GM23338 (cell line): ENCODE measurements around the gene GLT6D1. TPM values are rescaled to one million over a fixed set of nuclear protein-coding genes. Genes with fewer than 3 reads are reported as not detected.
A peak's percentile ranks its signal among the peaks of the same experiment; 100 is the strongest.

ENCODE experiments used
- ATAC-seq: fragments of 200-7000 bp; cut with Tn5 transposase; 3 replicates; pipeline ENCODE4 v1.9.1; 2020
- DNase-seq: peaks from one replicate; pipeline ENCODE4 v3.0.0-alpha.2; 2015; ENCODE audit warnings: low spot score
- H2AFZ ChIP-seq: fragments of 200-600 bp; sonication (generic); 2 replicates; pipeline ENCODE4 v1.8.0; 2016; ENCODE audit warnings: antibody characterized with exemption, mild to moderate bottlenecking, moderate library complexity
- H3F3A ChIP-seq: fragments of 200-600 bp; sonication (generic); replicated peaks from 2 replicates; pipeline ENCODE4 v1.8.0; 2017; ENCODE audit warnings: antibody characterized with exemption, mixed run types, low read depth
- H3K27ac ChIP-seq: fragments of 200-600 bp; sonication (generic); 2 replicates; pipeline ENCODE4 v1.6.1; 2016; ENCODE audit warnings: low read depth
- H3K27me3 ChIP-seq: fragments of 200-600 bp; sonication (generic); 2 replicates; pipeline ENCODE4 v1.8.0; 2016; ENCODE audit warnings: mild to moderate bottlenecking, mixed run types, moderate library complexity; ENCODE audit not compliant: insufficient read depth
- H3K36me3 ChIP-seq: fragments of 200-600 bp; sonication (generic); 2 replicates; pipeline ENCODE4 v1.8.0; 2016; ENCODE audit warnings: mild to moderate bottlenecking; ENCODE audit not compliant: insufficient read depth
- H3K4me1 ChIP-seq: fragments of 200-600 bp; sonication (generic); 2 replicates; pipeline ENCODE4 v1.8.0; 2016; ENCODE audit warnings: mild to moderate bottlenecking, moderate library complexity; ENCODE audit not compliant: insufficient read depth
- H3K4me2 ChIP-seq: fragments of 200-600 bp; sonication (generic); 2 replicates; pipeline ENCODE4 v1.7.1; 2017; ENCODE audit warnings: mixed run types
- H3K4me3 ChIP-seq: fragments of 200-600 bp; sonication (generic); 2 replicates; pipeline ENCODE4 v1.6.1; 2016; ENCODE audit warnings: mixed run types
- H3K79me2 ChIP-seq: fragments of 200-600 bp; sonication (generic); replicated peaks from 2 replicates; pipeline ENCODE4 v1.8.0; 2017; ENCODE audit warnings: mild to moderate bottlenecking; ENCODE audit not compliant: insufficient read depth
- H3K9me2 ChIP-seq: fragments of 200-600 bp; sonication (generic); 2 replicates; pipeline ENCODE4 v1.8.0; 2017; ENCODE audit not compliant: insufficient read depth
- H4K20me1 ChIP-seq: fragments of 200-600 bp; sonication (generic); replicated peaks from 2 replicates; pipeline ENCODE4 v1.8.0; 2017; ENCODE audit warnings: mild to moderate bottlenecking; ENCODE audit not compliant: insufficient read depth
- H3K27ac Mint-ChIP-seq: 2 replicates; pipeline ENCODE4 v1.8.0; 2020; ENCODE audit warnings: inconsistent platforms, mild to moderate bottlenecking, moderate library complexity, mixed read lengths
- H3K27me3 Mint-ChIP-seq: 3 replicates; pipeline ENCODE4 v1.8.0; 2022; ENCODE audit warnings: low read depth, mild to moderate bottlenecking, moderate library complexity, mixed read lengths, inconsistent platforms; ENCODE audit not compliant: insufficient read depth, poor library complexity
- H3K36me3 Mint-ChIP-seq: 3 replicates; pipeline ENCODE4 v1.8.0; 2021; ENCODE audit warnings: low read depth, mild to moderate bottlenecking, inconsistent platforms, moderate library complexity, mixed read lengths
- H3K4me1 Mint-ChIP-seq: 3 replicates; pipeline ENCODE4 v1.8.0; 2020; ENCODE audit warnings: mild to moderate bottlenecking, inconsistent platforms, mixed read lengths
- H3K4me3 Mint-ChIP-seq: 3 replicates; pipeline ENCODE4 v1.8.0; 2021; ENCODE audit warnings: moderate library complexity, mild to moderate bottlenecking, inconsistent platforms, mixed read lengths
- H3K9me3 Mint-ChIP-seq: 3 replicates; pipeline ENCODE4 v1.8.0; 2020; ENCODE audit warnings: moderate library complexity, mild to moderate bottlenecking, inconsistent platforms, mixed read lengths
- CTCF ChIP-seq, 2 experiments: fragments of 200-600 bp in 1 of 2; sonication (generic) in 1 of 2; conservative IDR thresholded peaks; 2 replicates each; pipeline versions ENCODE4 v1.5.1 to v1.6.1; 2016 to 2017; ENCODE audit warnings: antibody characterized with exemption in 2 of 2, low read depth in 2 of 2, mild to moderate bottlenecking in 2 of 2, moderate library complexity in 1 of 2
- ETS1 ChIP-seq: IDR thresholded peaks from 2 replicates; pipeline ENCODE4 v1.6.1; 2016; ENCODE audit warnings: antibody characterized with exemption
- EZH2 ChIP-seq: fragments of 200-600 bp; sonication (generic); IDR thresholded peaks from one replicate; pipeline ENCODE4 v1.8.0; 2017; ENCODE audit warnings: antibody characterized with exemption, mild to moderate bottlenecking, low read depth; ENCODE audit not compliant: unreplicated experiment
- JUNB ChIP-seq: IDR thresholded peaks from one replicate; pipeline ENCODE4 v1.6.1; 2016; ENCODE audit warnings: antibody characterized with exemption; ENCODE audit not compliant: unreplicated experiment
- NANOG ChIP-seq: IDR thresholded peaks from 2 replicates; pipeline ENCODE4 v1.6.1; 2016; ENCODE audit warnings: antibody characterized with exemption, borderline replicate concordance
- POLR2AphosphoS5 ChIP-seq: IDR thresholded peaks from 2 replicates; pipeline ENCODE4 v1.6.1; 2016; ENCODE audit warnings: antibody characterized with exemption, low read depth
- STAT1 ChIP-seq: IDR thresholded peaks from one replicate; pipeline ENCODE4 v1.6.1; 2016; ENCODE audit warnings: antibody characterized with exemption; ENCODE audit not compliant: unreplicated experiment
- ZNF331 ChIP-seq: fragments of 250-450 bp; sonication (Bioruptor Pico); IDR thresholded peaks from 2 replicates; pipeline ENCODE4 v1.5.0; 2020; ENCODE audit warnings: low read depth, mild to moderate bottlenecking, moderate library complexity
- polyA plus RNA-seq: library from polyadenylated mRNA; unstranded; fragments of >200 nt; fragmentation: Nextera tagmentation; extraction: Ambion mirVana; gene quantifications from 2 replicates; pipeline ENCODE4 v1.2.1, GENCODE V29; 2016
- total RNA-seq: library from RNA; depleted of rRNA; stranded (reverse); fragments of >200 nt; shearing (Covaris generic); gene quantifications from 2 replicates; pipeline ENCODE4 v1.2.3, GENCODE V29; 2014

Gene GLT6D1
- total and polyA plus RNA-seq, 2 experiments from 2014 or later: not detected

GRCh38 chr9:135661816-135662560 lies 22.6 kb upstream of the GLT6D1 start:
- H2AFZ ChIP-seq: peak overlapping the region; percentile 72; the same call in 1 of the 2 replicates
- Mint-ChIP-seq H3K4me1 (peaks cover 6% of the 10 kb centered on the region), H3K27me3 (peaks cover 3% of the 10 kb centered on the region), H3K4me3 (no peak overlapping the region), H3K9me3 (peaks cover 9% of the 10 kb centered on the region; the same call in 2 of the 3 replicates), H3K36me3 (no peaks in the 10 kb centered on the region), H3K27ac (no peak overlapping the region)
- no peaks in the 10 kb centered on the region for H4K20me1 ChIP-seq
- H3K4me1 ChIP-seq: no peaks in the 10 kb centered on the region; the same call in 1 of the 2 replicates
- H3K36me3 ChIP-seq: no peaks in the 10 kb centered on the region
- no peak overlapping the region for H3K4me2 ChIP-seq
- H3K9me2 ChIP-seq: no peaks in the 10 kb centered on the region
- no peaks in the 10 kb centered on the region for H3F3A ChIP-seq
- H3K79me2 ChIP-seq: no peaks in the 10 kb centered on the region
- H3K4me3 ChIP-seq: no peak overlapping the region
- no peaks in the 10 kb centered on the region for H3K27me3 ChIP-seq
- no peak overlapping the region for H3K27ac ChIP-seq
- ATAC-seq (no peak), DNase-seq (no peak)
- TF ChIP-seq NANOG (no peak), POLR2AphosphoS5 (no peak)

- Mint-ChIP-seq H3K27ac (no peak overlapping the region), H3K4me3 (no peak overlapping the region), H3K9me3 (peaks cover 18% of the 10 kb centered on the region), H3K4me1 (peaks cover 6% of the 10 kb centered on the region), H3K27me3 (peaks cover 1% of the 10 kb centered on the region), H3K36me3 (peaks cover 5% of the 10 kb centered on the region)
- Histone ChIP-seq H3F3A (no peaks in the 10 kb centered on the region), H3K27me3 (no peaks in the 10 kb centered on the region), H3K4me2 (no peak overlapping the region), H3K27ac (no peak overlapping the region), H3K79me2 (no peaks in the 10 kb centered on the region), H3K9me2 (no peaks in the 10 kb centered on the region), H3K36me3 (no peaks in the 10 kb centered on the region), H4K20me1 (no peaks in the 10 kb centered on the region), H3K4me1 (no peaks in the 10 kb centered on the region; the same call in 1 of the 2 replicates), H2AFZ (no peak overlapping the region), H3K4me3 (no peak overlapping the region)
- no peak for DNase-seq
- no peak for ATAC-seq
- TF ChIP-seq EZH2 (no peak), CTCF (conservative IDR thresholded peaks at IDR 0.05; ENCODE audit: low read depth in 2 of 2) (no peak), JUNB (no peak), STAT1 (no peak), ETS1 (no peak), NANOG (no peak), ZNF331 (CRISPR knock-in tag) (no peak)
Observed at GRCh38 chr9:135660407-135660806, 21.1 kb upstream of the GLT6D1 start.
